NAMALWA (cell line): ENCODE results near the gene DKK3.

ENCODE experiments used
- DNase-seq: peaks from one replicate; pipeline ENCODE4 v3.0.0-alpha.2; 2015; ENCODE audit warnings: low spot score

The DKK3 gene

GRCh38 chr11:12003815-12004214, 4.6 kb downstream of the DKK3 start:
- DNase-seq: no peak

- DNase-seq: no peak
Measured at GRCh38 chr11:12003336-12003735, 5.1 kb downstream of the DKK3 start.

- DNase-seq: no peak
Measured at GRCh38 chr11:12001186-12001585, 7.2 kb downstream of the DKK3 start.

GRCh38 chr11:11998091-11998781, 10.2 kb downstream of the DKK3 start:
- DNase-seq: no peak

- DNase-seq: no peak
Measured at GRCh38 chr11:11997049-11997322, 11.4 kb downstream of the DKK3 start.

DNA sequence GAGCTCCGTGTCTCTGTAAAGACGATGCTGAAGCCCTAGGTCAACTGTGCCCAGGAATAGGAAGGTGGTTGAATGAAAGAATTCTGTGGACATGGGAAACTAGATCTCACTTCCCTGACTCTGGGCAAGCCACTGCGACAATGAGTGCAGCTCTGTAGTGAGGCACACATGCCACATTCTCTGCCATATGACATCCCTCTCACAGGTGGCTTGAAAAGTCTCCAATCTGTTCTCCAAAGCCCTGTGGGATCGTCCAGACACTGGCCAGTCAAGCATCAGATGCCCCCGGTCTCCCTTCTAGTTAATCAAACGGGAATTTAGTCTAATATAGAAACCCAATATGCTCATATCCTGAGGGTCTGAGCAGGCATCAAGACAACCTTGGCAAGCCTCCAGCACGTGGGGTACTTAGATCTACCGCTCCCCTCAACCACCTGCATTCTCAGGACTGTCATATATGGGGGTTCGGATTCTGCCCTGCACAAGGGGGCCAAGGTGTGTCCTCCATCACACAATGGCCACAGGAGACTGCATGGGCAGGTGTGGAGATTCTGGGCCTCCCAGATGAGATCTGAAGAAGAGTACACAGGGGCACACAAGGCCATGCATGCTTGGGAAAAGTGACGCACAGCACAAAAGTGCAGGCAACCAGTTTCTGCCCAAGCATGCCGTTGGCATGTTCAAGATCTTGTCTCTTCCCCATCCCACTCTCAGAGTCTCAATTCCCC, 11.9 kb downstream of the DKK3 start:
- DNase-seq: no peak

DNA sequence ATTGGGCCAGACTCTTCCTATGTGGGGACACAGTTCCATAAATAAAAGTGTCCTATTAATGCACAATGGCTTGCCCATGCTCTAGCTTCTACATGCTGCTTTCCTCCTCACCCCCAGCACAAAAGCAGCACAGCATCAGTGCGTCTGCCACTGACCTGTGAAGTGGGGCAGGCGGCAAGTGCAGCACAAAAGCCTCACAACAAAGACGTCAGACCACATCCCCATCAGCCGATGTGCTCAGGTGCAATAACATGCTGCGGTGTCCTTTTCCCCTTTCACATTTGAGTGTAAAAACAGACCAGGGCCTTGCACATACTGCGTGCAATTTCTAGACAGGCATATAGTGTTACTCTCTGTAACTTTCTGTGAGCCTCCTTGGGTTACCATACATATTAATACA, 12.8 kb downstream of the DKK3 start:
- no peak for DNase-seq

DNA sequence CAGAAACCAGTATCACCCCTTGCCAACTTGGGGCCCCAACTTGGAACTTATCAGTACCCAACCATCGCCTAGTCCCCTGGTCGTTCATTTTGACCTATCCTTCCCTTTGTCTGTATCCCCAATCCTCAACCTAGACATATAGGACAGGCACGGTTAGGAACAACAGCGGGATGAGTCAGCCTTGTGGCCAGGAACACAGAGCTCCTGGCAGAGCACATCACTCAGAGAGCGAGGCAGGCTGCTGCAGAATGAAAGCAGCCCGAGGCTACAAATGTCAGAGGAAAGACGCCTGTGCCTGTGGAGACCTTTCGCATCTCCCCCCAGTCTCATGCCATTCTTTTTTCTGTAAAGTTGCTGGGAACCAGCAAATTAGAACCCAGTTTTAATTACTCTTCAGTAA, 14.6 kb downstream of the DKK3 start:
- no peak for DNase-seq

- no peak for DNase-seq
Measured at GRCh38 chr11:11992257-11993212, 15.9 kb downstream of the DKK3 start.

- DNase-seq: no peak
Measured at GRCh38 chr11:11989774-11990744, 18.4 kb downstream of the DKK3 start.

DNA sequence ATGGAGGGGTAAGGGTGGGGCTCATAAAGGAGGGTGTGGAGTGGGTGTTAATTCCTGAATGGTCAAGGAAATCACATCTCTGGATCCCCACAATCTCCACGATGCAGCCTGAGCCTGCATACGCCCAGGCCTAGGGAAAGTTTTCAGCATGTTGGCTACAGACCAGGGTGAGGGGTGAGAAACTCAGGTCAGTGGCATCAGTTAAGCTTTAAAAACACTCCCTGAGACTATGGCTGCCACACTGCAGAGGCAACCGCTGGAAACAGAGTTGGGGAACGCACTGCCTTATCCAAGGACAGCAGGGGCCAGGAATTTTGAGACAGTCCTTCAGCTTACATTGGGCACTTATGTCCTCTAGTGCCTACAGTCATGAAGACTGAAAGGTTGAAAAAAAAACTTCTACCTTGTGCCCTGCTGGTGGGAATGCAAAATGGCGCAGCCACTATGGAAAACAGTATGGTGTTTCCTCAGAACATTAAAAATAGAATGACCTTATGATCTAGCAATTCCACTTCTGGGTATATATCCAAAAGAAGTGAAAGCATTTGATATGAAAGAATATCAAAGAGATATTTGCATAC, 19.7 kb downstream of the DKK3 start:
- DNase-seq: no peak

- no peak for DNase-seq
Measured at GRCh38 chr11:11988099-11988651, 20.3 kb downstream of the DKK3 start.

DNA sequence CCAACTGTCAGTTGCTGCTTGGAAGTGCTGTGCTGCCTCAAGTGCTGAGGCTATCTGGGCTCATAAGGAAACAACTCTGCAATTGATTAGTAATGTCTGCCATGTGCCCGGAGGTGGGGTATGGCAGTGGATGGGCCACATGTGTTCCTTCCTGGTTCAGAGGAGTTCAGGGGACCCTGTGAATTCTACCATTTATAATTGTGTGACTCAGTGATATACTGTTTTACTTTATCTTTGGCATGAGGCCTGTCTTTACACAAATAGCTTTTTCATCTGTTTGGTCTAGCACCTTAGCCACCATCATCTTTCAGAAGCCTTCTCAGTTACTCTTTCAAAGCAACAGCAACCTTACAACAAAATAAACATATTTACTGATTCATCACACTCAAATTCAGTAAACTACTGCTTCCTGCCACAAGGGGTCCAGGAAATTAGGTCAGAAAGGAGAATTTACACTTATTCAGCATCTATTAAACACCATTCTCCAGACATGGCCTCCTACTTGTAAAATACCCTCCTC, 20.9 kb downstream of the DKK3 start:
- DNase-seq: peak; percentile 47

- DNase-seq: no peak
Measured at GRCh38 chr11:11985954-11986949, 22.2 kb downstream of the DKK3 start.

DNA sequence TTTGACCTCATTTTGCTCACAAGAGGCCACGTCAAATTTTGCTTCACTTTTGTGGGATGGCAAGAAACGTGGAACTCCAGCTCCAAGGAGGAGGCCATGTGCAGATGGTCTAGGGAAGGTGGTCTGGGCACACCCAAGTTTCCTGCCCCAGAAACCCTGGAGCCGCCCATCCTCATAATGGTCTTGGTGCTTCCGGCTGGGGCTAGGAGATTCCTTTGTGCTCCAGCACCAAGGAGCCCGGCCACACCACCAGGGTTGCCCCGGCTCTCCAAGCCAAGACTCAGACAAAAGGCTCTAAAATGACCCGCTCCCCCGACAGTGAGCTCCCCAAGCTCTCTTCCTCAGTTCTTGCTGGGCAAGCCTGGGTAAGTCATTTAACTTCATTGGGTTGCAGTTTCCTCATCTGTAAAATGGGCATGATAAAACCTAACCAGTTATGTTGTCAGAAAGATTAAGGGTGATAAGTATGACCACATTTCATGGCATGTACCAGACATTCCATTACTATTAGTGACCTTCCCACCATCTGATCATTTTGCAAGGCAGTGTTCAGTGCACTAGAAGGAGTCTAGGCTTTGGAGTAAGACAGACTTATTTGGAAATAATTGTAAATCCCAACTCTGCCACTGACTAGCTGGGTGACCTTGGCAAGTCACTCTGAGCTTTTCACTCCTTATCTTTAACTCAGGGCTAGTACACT, 23.3 kb downstream of the DKK3 start:
- no peak for DNase-seq

GRCh38 chr11:11984563-11984962, 23.9 kb downstream of the DKK3 start:
- no peak for DNase-seq

- no peak for DNase-seq
Measured at GRCh38 chr11:11983427-11983826, 25.0 kb downstream of the DKK3 start.

- DNase-seq: no peak
Measured at GRCh38 chr11:11982975-11983374, 25.5 kb downstream of the DKK3 start.

DNA sequence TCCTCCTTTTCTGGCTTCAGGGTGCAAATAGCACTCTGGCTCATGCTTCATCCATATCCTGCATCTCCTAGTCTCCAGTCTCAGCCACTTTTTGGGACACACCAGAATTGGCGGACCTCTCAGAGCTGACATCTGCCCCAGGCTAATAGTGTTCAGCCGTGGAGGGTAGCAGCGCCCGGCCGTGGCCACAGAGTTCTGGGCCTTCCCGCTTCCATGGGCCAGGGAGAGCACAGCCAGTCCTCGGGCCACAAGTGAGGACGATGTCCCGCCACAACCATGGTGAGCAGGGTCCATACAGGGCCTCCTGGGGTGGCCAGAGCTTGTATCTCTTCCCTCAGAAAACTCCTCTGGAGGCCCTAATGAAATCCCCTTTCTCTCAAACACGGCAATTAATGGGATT, 26.0 kb downstream of the DKK3 start:
- no peak for DNase-seq
